Measurements from ENCODE around the gene PLXNA4. TPM values are rescaled to one million over a fixed set of nuclear protein-coding genes. Genes with fewer than 3 reads are reported as not detected.

The PLXNA4 gene, protein sequence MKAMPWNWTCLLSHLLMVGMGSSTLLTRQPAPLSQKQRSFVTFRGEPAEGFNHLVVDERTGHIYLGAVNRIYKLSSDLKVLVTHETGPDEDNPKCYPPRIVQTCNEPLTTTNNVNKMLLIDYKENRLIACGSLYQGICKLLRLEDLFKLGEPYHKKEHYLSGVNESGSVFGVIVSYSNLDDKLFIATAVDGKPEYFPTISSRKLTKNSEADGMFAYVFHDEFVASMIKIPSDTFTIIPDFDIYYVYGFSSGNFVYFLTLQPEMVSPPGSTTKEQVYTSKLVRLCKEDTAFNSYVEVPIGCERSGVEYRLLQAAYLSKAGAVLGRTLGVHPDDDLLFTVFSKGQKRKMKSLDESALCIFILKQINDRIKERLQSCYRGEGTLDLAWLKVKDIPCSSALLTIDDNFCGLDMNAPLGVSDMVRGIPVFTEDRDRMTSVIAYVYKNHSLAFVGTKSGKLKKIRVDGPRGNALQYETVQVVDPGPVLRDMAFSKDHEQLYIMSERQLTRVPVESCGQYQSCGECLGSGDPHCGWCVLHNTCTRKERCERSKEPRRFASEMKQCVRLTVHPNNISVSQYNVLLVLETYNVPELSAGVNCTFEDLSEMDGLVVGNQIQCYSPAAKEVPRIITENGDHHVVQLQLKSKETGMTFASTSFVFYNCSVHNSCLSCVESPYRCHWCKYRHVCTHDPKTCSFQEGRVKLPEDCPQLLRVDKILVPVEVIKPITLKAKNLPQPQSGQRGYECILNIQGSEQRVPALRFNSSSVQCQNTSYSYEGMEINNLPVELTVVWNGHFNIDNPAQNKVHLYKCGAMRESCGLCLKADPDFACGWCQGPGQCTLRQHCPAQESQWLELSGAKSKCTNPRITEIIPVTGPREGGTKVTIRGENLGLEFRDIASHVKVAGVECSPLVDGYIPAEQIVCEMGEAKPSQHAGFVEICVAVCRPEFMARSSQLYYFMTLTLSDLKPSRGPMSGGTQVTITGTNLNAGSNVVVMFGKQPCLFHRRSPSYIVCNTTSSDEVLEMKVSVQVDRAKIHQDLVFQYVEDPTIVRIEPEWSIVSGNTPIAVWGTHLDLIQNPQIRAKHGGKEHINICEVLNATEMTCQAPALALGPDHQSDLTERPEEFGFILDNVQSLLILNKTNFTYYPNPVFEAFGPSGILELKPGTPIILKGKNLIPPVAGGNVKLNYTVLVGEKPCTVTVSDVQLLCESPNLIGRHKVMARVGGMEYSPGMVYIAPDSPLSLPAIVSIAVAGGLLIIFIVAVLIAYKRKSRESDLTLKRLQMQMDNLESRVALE (N-terminal part only)
- total RNA-seq: under 1 TPM; 0.12 to 0.29 TPM

DNA sequence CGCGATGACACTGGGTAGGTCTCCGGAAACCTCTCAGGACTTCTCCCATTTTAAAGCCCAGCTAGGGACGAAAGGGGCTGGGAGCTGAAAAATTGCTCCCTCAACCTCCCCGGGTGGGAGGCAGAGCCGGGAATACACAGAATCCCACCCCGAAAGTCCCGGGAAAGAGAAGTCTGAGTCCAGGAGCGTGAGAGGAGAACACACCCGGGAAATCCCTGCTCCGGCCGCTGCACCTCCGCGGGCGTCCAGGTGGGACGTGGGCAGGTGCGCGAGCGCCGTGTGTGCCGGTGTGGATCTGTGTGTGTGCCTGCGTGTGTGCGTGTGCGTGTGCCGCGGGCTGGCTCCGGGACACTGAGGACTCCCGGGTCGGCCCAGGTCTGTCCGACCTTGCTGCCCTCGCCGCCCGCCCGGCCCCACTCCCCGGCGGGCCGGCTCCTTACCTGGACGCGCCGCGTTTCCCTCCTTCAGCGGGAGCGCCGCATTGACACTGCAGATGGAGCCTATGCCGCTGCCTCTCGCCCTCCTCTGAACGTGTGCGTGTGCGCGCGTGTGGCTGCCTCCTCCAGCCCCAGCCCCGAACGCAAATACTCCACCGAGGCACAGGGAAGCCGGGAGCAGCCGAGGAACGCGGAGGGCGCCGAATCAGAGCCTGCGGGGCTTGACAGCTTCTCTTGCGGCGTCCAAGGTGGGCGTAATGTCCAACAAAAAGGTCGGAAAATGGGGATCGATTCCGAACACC is at the start of gene PLXNA4:
PLXNA4 (minus strand) TSS at position 489 of the 739 bp plus-strand sequence. CDS start 67,777 bp downstream, outside the sequence.
- peaks cover 13% of the 10 kb centered on the region for H3K4me1 Mint-ChIP-seq
- peak within 1 kb of the TSS; percentile 44 for H3K4me3 Mint-ChIP-seq
- H3K27me3 Mint-ChIP-seq: peaks cover 80% of the 10 kb centered on the region
- DNase-seq: peak; percentile 14
- H3K9me3 Mint-ChIP-seq: no peaks in the 10 kb centered on the region
- H3K36me3 Mint-ChIP-seq: no peaks in the 10 kb centered on the region
- H3K27ac Mint-ChIP-seq: no peak within 1 kb of the TSS

- no peaks in the 10 kb centered on the region for H3K9me3 Mint-ChIP-seq
- no peak for DNase-seq
- no peaks in the 10 kb centered on the region for H3K4me1 Mint-ChIP-seq
- H3K4me3 Mint-ChIP-seq: no peak overlapping the region
- no peak overlapping the region for H3K27ac Mint-ChIP-seq
- no peaks in the 10 kb centered on the region for H3K36me3 Mint-ChIP-seq
- H3K27me3 Mint-ChIP-seq: no peaks in the 10 kb centered on the region
Measured at GRCh38 chr7:132625651-132626050, 49.4 kb upstream of the PLXNA4 start.

- no peak overlapping the region for H3K4me3 Mint-ChIP-seq
- no peak overlapping the region for H3K27ac Mint-ChIP-seq
- DNase-seq: no peak
- no peaks in the 10 kb centered on the region for H3K27me3 Mint-ChIP-seq
- H3K9me3 Mint-ChIP-seq: no peaks in the 10 kb centered on the region
- H3K36me3 Mint-ChIP-seq: no peaks in the 10 kb centered on the region
- no peaks in the 10 kb centered on the region for H3K4me1 Mint-ChIP-seq
Measured at GRCh38 chr7:132622081-132622480, 45.8 kb upstream of the PLXNA4 start.

DNA sequence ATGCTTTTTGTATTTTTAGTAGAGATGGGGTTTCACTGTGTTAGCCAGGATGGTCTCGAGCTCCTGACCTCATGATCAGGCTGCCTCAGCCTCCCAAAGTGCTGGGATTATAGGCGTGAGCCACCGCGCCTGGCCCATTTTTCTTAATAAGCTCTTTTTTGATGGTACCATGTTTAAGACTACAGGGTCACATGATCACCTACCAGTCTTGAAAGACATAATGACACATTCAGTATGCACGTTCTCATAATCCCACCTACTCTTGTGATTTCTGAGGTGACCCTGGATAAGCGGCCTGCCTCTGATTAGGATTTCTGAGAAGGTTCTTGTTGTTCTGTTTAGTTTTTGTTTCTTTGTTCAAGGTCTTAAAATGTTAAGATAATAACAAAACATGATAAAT is 43.7 kb upstream of the PLXNA4 start:
- H3K36me3 Mint-ChIP-seq: no peaks in the 10 kb centered on the region
- peaks cover under 1% of the 10 kb centered on the region for H3K4me1 Mint-ChIP-seq
- no peak for DNase-seq
- H3K27me3 Mint-ChIP-seq: peaks cover under 1% of the 10 kb centered on the region
- no peak overlapping the region for H3K4me3 Mint-ChIP-seq
- no peaks in the 10 kb centered on the region for H3K9me3 Mint-ChIP-seq
- no peak overlapping the region for H3K27ac Mint-ChIP-seq

GRCh38 chr7:132618956-132619305 is 42.7 kb upstream of the PLXNA4 start:
- H3K36me3 Mint-ChIP-seq: no peaks in the 10 kb centered on the region
- no peak overlapping the region for H3K27ac Mint-ChIP-seq
- H3K4me1 Mint-ChIP-seq: peaks cover 8% of the 10 kb centered on the region
- no peak for DNase-seq
- no peaks in the 10 kb centered on the region for H3K9me3 Mint-ChIP-seq
- no peak overlapping the region for H3K4me3 Mint-ChIP-seq
- H3K27me3 Mint-ChIP-seq: peaks cover 9% of the 10 kb centered on the region

- Mint-ChIP-seq H3K9me3 (no peaks in the 10 kb centered on the region), H3K27me3 (peaks cover 9% of the 10 kb centered on the region), H3K4me3 (no peak overlapping the region), H3K36me3 (peaks cover 2% of the 10 kb centered on the region), H3K27ac (no peak overlapping the region), H3K4me1 (peaks cover 8% of the 10 kb centered on the region)
- DNase-seq: no peak
Measured at GRCh38 chr7:132618271-132618955, 42.1 kb upstream of the PLXNA4 start.

DNA sequence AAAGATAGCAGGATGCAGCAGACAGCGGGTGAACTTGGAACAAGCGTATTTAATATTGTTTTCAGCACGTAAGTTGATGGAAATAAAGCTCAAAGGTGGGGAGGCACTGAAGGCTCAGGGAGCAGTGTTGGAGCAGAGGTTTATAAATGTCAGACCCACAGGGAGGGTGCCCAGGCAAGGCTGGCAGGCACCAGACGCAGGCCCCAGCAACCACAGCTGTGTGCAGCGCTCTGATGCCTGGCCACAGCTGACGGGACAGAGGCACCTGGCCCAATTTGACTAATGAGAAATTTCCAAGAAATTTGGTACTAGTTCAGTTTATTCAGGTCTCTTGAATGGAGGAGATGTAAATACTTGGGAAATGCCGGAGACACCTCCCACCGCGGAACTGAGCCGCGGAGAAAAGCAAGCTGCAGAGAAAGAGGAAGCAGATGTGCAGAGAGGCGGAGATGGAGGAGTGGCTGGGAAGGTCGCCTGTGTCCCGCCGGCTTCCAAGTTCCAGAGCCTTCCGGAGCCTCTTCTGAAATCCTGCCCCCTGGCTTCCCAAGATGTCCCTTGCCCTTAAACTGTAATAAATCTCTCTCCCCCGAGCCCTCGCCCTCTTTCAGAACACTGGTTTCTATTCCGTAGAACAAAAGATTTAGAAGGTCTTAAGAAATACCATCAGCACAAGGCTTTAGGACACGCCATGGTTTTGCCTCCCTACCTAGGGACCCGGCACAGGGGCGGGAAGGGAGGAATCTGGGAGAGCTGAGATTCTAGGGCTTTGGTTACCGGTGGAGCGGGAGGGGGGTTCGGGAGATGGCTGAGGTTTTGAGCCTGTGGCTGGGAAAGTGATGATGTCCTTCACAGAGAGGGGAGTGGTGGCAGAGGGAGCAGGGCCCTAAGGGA is 38.4 kb upstream of the PLXNA4 start:
- Mint-ChIP-seq H3K4me3 (no peak overlapping the region), H3K27me3 (peaks cover 9% of the 10 kb centered on the region), H3K4me1 (peaks cover 8% of the 10 kb centered on the region), H3K36me3 (peaks cover 2% of the 10 kb centered on the region), H3K9me3 (no peaks in the 10 kb centered on the region), H3K27ac (no peak overlapping the region)
- DNase-seq: no peak

GRCh38 chr7:132613737-132614136 is 37.5 kb upstream of the PLXNA4 start:
- peaks cover 2% of the 10 kb centered on the region for H3K36me3 Mint-ChIP-seq
- no peak for DNase-seq
- peaks cover 8% of the 10 kb centered on the region for H3K4me1 Mint-ChIP-seq
- no peak overlapping the region for H3K4me3 Mint-ChIP-seq
- no peaks in the 10 kb centered on the region for H3K9me3 Mint-ChIP-seq
- peaks cover 9% of the 10 kb centered on the region for H3K27me3 Mint-ChIP-seq
- H3K27ac Mint-ChIP-seq: no peak overlapping the region

GRCh38 chr7:132610995-132611394 is 34.7 kb upstream of the PLXNA4 start:
- no peak overlapping the region for H3K27ac Mint-ChIP-seq
- H3K9me3 Mint-ChIP-seq: no peaks in the 10 kb centered on the region
- peaks cover 9% of the 10 kb centered on the region for H3K27me3 Mint-ChIP-seq
- H3K36me3 Mint-ChIP-seq: peaks cover 2% of the 10 kb centered on the region
- no peak for DNase-seq
- H3K4me1 Mint-ChIP-seq: peaks cover 8% of the 10 kb centered on the region
- no peak overlapping the region for H3K4me3 Mint-ChIP-seq

DNA sequence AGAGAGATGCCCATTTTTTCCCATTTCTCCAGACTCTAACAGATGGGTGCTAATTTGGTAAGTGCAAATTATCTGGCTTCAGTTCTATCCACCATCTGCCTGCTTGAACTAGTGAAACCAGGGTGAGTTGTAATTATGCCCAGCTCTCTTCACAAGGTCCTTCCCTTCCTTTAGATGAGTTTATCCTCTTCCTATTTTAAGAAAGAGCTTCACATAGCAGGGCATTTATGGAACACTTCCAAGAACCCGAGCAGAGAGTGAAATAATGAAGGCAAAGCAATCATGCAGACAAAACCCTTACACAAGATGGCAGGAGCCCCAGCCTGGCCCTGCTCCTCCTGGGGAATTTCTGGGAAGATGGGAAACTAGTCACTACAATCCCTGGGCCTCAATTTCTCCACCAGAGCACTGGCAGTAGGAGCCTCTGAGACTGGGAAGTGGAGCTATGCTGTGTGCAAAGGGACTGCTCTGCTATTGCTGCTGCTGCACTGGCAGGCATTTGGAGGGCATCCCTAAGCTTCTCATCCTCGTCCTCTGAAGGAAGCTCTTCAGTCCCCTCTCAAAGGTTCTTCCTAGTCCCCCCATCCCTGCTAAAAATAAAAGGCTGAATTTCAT is 33.7 kb upstream of the PLXNA4 start:
- peaks cover 8% of the 10 kb centered on the region for H3K4me1 Mint-ChIP-seq
- H3K36me3 Mint-ChIP-seq: peaks cover 2% of the 10 kb centered on the region
- H3K27ac Mint-ChIP-seq: no peak overlapping the region
- peaks cover 9% of the 10 kb centered on the region for H3K27me3 Mint-ChIP-seq
- H3K9me3 Mint-ChIP-seq: no peaks in the 10 kb centered on the region
- no peak overlapping the region for H3K4me3 Mint-ChIP-seq
- no peak for DNase-seq

DNA sequence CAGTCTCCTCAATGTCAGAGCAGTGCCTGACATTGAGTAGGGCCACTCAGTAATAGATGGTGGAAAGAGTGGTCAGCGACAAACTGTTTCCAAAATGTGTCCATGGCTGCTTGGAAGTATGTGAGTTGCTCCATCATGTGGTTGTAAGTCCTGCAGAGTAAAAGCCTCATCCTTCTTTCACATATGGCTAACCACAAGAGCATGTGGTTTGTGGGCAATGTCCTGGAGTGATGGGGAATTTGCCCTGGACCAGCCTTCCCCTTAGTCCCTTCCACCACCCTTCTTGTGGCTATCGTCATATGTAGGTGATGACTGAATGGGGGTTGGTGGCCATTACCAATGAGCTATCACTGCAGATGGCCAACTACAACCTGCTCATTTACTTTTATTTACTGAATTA is 33.0 kb upstream of the PLXNA4 start:
- H3K4me3 Mint-ChIP-seq: no peak overlapping the region
- H3K4me1 Mint-ChIP-seq: peaks cover 1% of the 10 kb centered on the region
- H3K36me3 Mint-ChIP-seq: peaks cover 2% of the 10 kb centered on the region
- peaks cover 2% of the 10 kb centered on the region for H3K27me3 Mint-ChIP-seq
- no peak for DNase-seq
- no peaks in the 10 kb centered on the region for H3K9me3 Mint-ChIP-seq
- no peak overlapping the region for H3K27ac Mint-ChIP-seq

GRCh38 chr7:132608523-132608922 is 32.3 kb upstream of the PLXNA4 start:
- Mint-ChIP-seq H3K4me3 (no peak overlapping the region), H3K27me3 (no peaks in the 10 kb centered on the region), H3K9me3 (no peaks in the 10 kb centered on the region), H3K4me1 (no peaks in the 10 kb centered on the region), H3K36me3 (no peaks in the 10 kb centered on the region), H3K27ac (no peak overlapping the region)
- no peak for DNase-seq

GRCh38 chr7:132607656-132608055 is 31.4 kb upstream of the PLXNA4 start:
- Mint-ChIP-seq H3K27ac (no peak overlapping the region), H3K9me3 (no peaks in the 10 kb centered on the region), H3K4me3 (no peak overlapping the region), H3K36me3 (no peaks in the 10 kb centered on the region), H3K4me1 (no peaks in the 10 kb centered on the region), H3K27me3 (no peaks in the 10 kb centered on the region)
- DNase-seq: no peak
